GM21360 (cell line): ENCODE measurements around the gene BCL11B.

Source experiments
- ATAC-seq: cut with Tn5 transposase; IDR thresholded peaks from one replicate; pipeline ENCODE4 v1.9.1; 2021; ENCODE audit warnings: mild to moderate bottlenecking, moderate library complexity; ENCODE audit not compliant: unreplicated experiment

BCL11B gene

DNA sequence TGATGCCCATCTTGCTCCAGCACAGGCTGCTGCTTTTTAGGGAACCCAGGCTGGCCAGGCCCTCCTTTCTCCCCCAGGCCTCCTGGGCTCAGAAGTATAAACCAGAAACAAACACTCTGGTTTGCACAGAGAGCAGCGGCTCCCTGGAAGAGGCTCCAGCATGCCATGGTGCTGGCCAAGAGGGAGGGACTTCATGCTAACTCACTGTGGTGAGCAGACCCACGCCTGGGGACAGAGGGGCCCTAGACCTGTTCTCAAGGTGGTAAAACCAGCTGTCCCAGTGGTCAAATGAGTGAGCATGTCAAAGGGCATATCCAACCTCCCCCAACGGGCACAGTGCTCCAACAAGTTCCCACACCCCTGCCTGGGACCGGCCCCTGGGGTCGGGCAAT, 15.5 kb downstream of the BCL11B start:
- no peak for ATAC-seq

DNA sequence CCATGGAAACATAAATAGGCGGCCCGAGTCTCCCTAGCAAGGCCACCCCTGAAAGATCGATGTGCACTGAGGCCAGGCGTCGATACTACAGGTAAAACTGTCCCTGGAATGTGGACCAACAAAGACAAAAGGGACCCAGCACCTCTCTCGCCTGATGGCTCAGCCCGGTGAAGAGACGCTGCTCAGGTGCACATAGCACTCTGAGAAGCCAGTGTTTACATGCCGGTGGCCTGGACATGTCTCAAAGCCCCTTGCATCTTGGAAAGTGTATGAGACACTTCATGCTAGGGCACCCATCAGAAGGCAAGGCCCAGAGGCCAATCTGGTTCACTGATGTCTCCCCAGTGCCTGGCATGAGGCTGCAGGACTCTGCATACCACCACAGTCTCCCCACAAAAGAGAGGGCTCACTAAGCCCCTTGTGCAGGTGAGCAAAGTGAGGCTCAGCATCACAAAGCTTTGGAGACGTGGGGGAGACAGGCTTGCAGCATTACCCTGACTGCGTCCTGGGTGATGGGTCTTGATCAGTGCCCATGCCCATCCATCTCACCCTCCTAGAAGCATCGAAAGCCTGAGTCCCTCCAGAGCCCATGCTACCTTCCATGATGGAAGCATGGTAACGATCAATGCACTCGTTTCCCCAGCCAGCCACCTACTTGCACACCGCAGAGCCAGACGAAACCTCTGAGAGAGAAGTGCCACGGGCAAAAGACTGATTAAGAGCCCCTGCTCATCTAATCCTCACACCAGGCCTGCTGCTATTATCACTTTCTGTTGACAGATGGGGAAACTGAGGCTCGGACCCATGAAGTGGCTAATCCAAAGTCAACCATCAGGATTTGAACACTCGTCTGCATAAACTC, 16.1 kb downstream of the BCL11B start:
- ATAC-seq = no peak

DNA sequence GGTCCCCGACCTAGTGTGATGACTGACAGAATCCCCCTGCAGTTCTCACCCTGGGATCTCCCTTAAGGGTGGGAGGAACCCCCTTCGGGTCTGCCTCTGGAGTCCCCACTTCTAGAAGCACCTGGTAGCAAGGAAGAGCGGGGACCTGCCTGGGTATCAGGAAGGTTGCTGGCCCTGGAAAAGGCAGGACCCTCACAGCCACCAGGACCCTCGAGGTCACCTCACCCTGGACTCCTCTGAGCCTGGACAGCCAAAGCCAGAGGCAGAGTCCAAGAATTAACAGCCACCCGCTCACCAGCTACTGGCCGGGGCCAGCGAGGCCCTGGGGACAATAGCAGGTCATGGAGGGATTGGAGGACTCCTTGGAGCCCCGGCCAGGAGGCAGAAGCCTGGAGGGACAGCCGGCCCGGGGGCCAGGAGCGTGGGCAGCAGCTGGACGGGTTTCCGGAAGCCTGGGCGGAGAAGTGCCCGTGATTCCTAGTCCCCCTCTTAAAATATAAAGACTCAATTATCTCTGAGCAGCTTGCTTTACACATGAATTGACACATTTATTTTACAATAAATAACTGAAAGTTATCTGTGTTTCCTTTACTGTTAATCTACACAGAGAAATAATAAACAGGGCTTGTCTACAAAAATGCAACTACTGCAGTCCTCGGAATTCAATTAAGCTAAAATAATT, 17.5 kb downstream of the BCL11B start:
- ATAC-seq = no peak

DNA sequence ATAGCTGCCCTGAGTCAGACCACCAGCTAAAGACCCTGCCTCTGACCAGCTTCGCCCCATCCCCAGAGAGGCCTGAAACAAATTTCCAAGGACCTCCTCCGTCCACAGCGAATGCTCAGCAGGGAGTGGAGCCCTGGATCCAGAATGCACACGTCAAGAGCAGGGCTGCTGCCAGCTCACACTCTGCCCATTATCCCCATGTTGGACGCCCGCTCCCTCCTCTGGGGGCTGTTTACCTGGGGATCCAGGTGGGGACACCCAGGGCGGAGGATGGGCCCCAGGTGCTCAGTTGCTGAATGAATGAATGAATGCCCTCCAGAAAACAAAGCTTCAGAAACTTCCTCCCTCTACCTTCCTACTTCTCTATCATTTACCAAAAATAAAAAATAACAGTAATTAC, 18.1 kb downstream of the BCL11B start:
- ATAC-seq = no peak

DNA sequence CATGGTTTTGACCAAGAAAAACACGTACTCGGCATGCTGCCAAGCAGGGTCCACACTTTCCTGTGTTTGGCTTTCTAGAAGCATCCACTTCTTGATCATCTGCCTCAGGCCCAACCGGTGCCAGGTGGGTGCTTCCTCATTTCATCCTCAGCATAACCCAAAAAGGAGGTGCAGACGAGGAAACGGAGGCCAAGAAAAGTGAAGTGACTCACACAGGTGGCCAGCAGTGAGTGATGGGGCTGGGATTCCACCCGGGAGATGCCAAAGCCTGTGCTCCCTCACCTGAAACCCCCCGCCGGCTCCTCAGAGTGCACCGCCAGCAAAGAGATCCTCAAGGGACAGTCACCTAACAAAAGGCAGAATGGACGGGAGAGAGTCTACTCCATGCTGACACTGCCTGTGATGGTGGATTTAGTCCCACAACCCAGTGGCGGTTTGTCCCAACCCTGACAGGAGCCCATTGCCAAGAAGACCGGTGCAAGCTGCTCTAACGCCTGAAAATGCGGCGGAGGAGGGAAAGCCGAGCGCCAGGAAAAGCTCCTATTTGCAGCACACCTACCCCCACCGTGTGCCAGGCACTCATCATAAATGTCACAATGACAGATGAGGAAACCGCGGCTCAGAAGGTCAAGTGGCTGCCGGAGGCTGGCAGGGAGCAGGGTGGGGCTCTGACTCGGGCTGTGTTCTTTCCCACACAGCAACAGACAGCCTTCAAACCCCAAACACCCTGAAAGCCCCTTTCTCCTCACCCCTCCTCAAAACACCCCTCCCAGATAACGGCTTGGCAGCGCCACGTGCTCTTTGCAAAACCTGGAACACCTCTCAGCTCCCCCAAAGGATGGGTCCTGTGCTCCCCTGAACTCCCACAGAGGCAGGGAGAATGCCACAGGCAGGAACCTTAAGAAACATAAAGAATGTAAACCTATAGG, 18.8 kb downstream of the BCL11B start:
- no peak for ATAC-seq

DNA sequence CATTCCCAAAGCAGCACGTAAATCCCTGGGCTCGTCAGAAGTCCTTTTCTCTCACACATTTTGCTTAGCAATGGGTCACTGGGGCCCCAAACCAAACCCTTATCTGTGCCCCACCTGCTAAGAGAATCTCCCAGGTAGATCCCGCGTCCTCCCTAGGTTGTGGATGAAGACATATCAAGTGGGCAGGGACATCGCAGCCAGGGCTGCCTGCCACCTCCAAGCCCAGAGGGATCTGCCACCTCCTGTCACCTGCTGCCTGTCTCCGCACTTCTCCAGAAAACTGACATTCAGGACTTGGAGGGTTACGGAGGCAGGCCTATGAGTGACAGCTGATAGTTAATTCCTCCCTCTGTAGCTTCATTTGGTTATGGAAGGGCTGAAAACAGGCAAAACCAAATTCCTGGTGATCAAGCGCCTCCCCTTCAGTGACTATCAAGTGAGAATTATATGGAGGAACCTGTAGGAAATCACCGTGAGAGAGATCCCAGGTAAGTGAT, 19.5 kb downstream of the BCL11B start:
- ATAC-seq = no peak

DNA sequence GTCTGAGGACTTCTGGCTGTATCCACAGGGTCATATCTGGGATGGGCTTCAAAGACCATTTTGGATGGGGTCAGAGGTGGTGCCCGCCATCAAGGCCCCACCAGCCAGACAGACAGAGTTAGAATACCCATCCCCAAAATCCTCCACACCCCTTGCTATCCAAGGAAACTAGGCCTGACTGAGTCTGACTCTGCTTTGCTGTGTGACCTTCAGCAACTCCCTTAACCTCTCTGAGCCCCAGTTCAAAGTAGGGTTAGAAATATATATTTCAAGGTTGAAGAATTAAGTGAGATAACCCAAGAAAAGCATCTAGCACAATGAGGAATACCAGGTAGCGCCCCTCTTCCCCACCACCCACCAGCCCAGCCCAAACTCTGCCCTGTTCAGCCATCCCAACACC, 20.3 kb downstream of the BCL11B start:
- ATAC-seq = no peak

DNA sequence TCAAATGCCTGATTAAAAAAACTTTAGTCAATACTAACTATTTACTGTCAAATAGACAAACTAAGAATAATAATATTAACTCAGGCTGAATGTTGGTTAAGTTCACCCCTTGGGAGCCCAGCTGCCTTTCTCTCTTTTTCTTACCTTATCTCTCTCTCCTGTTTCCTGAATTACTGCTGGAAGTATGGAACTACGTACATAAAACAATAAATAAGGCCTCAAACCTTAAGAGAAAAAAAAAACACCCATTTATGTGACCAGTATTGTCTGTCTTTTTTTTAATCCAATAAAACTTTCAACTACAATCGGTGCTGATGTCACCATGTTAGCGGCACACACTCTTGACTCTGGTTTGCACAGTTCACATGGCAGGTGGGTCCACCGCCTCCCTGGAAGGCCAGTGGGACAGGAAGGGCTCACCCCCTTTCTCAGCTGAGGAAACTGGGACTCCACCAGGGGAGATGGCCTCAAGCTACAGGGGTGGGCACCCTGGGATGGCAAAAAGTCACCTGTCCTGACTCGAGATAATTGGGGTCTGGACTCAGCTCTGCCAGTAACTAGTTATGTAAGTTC, 21.3 kb downstream of the BCL11B start:
- no peak for ATAC-seq

DNA sequence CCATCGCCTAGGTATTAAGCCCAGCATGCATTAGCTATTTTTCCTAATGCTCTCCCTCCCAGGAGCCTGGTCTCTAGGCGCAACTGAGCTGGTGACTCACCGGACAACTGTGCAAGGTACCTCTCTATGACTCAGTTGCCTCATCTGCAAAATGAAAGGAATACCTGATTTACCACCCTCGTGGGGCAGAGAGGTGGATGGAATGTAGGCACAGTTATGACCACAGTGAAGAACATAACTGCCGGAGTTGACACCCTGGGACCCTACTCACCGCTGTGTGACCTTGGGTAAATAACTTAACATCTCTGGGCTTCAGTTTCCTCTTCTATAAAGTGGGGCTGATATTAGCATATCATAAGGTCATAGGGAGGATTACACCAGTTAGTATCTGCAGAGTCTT, 22.6 kb downstream of the BCL11B start:
- no peak for ATAC-seq

DNA sequence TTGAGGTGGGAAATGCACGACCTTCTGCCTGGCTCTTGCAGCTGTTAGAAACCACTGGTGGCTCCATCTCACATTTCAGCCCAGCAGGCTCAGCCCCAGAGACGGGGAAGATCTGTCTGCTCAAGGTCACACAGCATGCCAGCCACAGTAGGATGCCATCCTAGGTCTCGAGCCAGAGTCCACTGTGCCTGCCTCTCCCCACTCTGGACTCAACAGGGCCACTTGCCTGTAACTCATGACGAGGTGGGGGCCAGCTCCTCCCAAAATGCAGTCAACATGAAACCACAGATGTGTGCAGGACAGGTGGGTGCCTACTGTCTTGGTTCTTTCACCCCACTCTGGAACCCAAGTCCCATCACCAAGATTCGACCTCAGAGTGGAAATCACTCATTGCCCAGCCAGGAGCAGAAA, 23.2 kb downstream of the BCL11B start:
- no peak for ATAC-seq

DNA sequence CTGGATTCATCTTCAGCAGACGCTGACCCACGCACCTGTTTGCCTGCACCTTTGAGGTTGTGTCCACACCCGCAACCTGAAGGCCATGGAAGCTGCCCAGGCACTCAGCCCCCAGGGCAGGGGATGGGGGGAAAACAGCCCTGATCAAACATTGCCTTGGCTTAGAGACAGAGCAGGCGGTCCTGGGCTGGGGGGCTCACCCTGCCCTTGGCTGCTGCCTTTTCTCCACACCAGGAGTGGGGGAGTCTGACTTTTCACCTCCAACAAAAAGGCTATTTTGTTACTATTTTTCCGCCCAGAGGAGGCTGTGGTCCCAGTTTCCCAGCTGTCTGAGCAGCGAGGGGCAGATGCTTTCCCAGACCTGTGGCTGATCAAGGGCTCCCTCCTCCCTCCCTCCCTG, 24.2 kb downstream of the BCL11B start:
- no peak for ATAC-seq

DNA sequence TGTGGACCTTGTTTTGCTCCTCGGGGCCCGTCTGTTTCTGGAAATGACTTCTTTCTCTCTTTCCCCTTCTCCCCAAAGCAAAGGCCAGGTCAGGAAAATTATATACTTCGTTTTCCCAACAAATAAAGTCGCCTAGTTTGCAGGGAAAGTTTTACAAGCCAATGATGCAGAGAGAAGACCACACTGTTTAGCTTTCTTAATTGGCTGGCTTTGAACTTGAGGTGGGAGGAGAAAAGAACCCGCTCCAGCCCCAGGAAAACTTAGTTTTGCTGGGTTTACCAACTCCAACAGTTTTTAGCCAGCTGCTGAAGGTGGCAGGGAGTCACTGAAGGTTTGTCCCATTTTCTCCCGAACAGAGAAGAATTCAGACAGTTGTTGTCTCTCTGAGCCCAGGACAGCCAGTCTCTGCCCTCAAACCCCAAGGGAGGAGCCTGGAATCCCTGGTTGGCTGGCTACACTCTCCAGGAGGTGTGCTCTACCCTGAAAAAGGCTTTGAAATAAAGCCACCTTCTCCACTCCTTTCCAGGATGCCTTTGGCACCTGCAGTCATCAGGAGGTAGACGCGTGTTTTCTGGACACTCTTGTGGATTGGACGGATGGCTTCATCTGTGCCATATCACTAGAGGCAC, 24.8 kb downstream of the BCL11B start:
- ATAC-seq = no peak

DNA sequence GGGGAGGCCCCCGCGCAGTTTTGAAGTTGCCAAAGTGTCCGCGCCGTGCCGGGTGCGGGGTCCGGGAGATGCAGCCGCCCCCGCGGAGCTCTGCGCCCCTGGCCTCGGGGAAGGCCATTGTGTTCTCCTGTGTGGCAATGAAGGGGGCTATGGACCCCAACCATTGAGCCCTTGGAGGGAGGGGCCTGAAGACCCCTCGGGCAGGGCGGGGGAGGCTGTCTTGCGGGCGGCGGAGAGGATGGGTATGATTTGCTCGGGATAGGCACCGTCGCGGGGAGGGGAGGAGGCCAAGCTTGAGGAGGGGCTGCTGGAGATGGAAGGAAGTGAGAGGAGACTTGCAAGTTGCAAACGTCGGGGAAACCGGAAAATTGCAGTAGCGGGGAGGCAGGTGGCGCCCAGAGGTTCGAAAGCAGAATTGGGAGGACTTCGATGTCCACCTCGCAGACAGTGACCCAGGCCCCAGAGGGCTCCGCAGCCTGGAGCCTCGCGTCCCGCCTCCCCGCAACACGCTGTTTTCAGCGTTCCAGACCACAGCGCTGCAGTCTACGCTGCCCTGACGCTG, 25.4 kb downstream of the BCL11B start:
- ATAC-seq = no peak

DNA sequence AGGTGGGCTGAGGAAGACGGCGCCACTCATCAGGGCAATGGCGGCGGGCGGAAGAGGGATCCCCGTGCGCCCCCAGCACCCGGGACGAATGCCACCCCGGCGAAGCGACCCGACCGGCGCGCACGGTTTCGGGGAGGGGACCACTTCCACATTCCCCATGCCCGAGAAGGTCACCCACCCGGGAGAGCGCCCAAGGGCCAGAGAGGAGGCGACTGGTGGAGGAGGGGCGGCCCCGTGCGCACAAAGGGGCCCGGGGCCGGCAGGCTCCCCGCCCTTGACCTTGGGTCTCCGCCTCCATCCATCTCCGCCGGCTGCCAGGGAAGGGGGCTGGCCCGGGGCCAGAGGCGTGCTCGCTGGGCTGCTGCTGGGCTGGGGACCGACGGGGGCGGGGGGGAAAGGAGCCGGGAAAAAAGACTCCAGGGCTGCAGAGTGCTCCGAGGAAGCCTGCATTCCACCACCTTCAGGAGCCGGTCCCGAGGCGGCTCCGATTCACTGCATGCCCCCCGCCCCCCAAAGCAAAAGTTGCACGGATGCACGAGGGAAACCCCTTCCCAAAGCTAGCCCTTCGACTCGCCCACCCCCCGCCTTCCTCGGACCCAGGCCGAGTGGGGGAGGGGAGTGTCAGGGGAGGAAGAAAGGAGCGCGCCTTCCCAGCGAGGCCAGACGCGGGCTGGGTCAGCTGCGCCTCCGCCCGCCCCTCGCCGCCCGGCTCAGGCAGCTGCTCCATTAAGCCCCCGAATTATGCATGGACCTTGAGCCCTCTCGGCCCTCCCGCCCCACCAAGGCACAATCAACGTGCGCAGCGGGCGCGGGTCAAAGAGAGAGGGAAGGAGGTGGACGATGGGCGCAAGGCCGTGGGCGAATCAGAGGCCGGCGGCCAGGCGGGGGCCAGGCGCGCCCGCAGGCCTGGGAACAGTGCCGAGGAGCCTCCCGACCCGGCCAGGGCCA, 26.2 kb downstream of the BCL11B start:
- no peak for ATAC-seq

DNA sequence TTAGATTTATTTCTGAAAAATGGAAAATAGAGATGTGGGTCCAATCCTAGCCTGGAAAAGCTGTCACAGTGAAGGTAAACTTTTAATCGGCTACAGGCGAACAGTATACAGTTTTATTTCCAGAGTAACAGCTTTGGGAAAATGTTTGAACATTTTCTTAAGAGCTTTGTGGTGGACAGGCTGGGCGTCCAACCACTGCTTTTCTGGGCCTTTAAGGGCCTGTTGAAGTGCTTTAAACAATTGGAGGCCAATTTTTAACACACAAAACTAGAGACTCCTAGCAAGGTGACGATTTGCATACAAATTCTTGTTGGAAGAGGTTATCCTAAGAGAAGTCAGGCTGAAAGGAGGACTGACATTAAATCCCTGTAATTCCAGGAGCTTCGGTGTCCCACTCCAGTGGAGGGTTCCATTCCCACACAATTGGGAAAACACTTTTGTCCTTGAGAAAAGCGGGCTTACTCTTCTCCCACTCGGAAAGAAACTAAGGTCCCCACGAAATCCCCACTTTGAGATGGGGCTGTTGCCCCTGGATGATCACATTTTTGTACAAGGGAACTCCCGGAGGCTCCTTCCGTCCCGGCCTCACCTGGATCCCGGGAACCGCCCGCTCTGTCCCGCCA, 26.9 kb downstream of the BCL11B start:
- ATAC-seq = no peak

DNA sequence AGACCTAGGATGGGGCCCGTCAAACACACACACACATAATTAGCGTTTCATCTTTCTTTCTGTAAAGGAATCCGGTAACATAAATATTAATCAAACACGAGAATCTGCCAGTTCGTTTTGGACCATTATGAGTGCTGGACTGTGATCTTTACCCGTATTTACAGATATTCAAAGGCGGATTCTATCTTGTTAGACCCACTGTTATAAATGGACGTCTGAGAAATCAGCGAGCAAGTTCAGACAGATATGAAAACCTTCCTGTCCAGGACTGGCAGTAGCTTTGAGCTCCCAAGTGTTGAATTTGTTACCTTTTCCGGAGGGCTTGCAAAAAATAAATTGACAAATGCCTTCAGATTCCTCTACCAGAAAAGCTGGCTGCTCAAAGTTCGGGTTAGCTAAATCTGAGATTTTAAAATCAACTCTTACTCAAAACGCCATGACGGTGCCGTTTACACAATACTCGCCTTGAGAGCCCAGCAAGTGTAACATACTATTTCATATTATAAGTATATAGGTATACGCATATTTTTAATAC, 27.6 kb downstream of the BCL11B start:
- ATAC-seq = no peak

DNA sequence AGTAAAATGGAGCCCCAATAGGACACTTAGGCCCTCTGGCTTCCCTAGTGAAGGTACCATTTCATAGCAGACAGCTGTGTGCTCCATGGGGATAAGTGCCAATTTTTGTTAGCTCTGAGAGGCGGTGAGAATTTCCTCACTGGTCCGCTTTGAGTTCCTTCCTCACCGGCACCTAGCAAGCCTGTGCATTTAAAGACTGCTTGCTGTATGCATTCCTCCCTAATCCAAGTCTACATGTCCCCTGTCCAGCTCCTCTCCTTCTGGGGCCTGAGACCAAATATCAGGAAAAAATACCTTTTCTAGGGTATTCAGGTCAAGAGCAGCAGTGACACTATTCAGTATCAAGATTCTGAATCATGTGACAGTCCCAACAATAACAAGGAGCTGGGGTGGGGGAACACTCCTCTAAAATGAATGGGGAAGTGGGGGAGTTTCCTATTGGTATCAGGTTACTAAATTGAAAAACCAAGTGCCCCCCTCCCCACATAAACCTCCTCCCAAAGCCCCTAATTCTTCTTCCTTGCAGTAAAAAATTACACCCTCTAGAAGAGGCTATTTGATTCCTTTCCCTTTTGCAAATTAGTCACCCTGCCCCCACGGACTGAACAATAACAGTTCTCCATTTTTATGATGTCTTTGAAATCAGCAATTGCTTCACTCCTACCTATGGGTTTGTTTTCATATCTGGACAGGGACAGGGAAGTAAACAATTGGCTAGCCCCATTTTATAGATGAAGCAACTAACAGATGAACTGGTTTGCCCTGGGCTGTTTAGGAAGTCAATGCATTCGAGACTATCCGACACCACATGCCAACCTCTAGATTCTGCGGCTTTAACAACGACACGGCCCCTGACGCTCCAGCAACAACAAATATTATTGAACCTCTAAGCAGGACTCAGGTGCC, 28.9 kb downstream of the BCL11B start:
- ATAC-seq = no peak
